ENCODE measurements around the gene HS2ST1.
A peak's percentile ranks its signal among the peaks of the same experiment; 100 is the strongest.

The HS2ST1 gene

DNA sequence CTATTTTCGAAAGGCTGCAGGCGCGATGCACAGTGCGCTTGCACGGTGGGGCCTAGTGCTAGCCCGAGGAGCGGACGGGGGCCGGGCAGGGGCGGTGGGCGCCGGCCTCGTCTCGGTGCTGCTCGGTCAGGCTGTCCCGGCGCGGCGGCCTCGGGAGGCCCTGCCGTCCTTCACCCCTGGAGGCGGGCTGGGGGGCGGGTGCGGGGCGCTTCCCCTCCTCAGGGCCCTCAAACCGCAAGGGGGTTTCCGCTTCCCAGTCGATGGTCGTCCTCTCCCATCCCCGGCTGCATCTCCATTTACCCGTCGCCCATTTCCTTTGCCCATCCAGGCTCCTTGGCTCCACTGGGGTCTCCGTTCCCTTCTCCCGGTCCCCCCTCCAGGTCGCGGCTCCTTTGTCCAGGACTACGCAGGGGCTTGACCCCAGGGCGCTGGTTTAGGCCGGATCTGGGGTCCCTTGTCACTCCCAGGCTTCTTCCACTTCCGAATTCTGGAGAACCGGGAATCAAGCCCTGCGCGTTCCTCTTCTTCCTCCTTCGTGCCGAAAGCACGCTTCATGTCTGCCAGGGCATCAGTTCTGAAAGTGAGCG, 217.9 kb downstream of the HS2ST1 start:
- no peak for DNase-seq (ENCODE audit: extremely low read depth in 1 of 2, low read depth in 1 of 2)

DNA sequence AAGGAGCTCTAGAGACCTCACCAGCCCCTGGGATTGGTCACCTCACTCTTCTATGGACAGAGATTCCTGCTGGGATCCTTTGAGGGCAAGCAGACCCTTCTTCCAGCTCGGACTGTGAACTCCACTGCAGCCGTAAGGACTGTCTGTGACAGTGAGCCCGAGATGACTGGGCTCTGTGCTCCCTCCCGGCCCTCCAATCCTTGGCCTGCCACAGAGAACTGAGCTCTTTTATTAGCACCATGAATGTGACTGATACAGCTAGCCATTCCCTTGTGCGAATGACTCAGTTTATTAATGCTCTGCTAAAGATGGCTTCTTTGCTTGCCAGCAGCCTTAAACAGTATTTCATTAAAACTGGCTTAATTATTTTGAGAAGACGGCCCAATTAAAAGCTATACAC, 219.6 kb downstream of the HS2ST1 start:
- DNase-seq (ENCODE audit: extremely low read depth in 1 of 2, low read depth in 1 of 2), result no peak

DNA sequence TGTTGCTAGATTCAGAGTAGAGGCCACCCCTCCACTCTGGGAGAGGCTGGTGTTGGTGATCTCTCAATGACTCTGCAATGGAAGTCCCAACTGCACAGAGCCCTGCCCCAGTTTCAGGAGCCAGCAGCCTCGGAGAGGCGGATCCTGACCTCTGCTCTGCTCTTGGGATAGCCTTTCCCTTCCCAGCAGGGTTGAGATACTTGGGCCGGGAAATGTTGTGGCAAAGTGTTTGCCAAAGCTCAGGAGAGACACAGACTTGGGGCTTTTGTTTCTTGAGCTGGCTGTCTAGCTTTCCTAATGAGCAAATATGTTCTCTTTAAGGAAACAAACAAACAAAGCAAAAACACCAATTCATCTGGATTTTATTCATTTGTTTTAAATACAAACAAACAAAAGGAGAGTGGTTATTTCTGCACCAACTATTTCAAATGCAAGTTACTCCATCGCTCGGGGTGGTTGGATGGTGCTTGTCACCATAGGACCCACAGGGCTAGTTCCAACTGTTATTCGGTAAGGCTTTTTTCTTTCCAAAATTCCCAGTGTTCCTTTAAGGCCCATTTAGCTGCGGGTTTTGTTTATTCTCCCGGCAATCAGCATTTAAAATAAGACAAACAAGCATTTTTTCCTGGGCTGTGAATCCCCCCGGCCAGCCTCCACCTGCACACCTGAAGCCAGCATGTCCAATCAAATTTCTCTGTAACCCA, 220.3 kb downstream of the HS2ST1 start:
- no peak for DNase-seq (ENCODE audit: extremely low read depth in 1 of 2, low read depth in 1 of 2)

DNA sequence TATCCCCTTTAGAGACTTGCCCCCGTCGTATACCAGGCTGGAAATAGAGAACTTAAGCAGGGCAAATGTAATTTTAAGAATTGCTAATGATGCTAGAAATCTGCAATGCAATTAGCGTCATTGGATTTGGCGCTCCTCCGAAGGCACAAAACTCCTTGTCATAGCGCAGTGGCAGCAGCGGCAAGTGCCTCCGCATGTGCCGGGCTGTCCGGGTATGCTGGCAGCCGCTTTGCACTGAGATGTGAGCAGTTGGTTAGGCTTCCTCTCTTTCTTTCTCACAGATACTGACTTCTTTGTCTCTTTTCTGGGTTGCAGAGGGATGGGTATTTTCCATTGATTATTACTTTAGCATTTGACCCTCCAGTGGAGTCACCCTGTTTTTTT, 220.9 kb downstream of the HS2ST1 start:
- no peak for DNase-seq (ENCODE audit: extremely low read depth in 1 of 2, low read depth in 1 of 2)

DNA sequence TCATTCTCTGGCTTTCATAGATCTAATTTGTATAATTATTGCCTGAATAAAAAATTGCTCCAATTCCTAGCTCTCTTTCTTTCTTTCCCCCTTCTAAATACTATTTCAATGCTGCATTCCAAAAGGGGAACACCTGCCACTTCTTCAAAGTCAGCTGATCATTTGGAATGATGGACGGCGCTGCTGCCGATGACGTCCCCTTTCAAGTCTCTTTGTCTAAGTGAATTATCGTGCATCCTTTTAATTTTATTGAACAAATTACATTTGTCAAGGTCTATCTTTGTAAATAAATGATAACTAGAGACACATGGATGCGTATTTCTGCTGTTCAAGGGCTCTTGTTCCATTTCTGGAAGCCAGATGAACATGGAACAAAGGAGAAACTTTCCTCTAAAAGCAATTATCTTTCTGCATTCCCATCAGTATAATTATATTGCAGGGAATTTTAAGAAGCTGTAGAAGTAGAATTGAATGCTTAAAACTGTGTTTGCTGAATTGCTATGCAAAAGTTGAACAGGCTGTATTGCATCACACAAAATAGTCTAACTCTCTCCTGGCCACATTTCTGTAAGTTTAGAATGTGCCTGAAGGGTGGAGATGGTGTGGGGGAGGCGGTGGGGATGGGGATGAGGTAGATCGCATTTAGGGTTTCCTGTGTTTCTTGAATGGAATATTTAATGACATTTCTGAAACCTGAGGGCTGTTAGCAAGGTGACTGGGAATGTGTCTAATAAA, 222.3 kb downstream of the HS2ST1 start:
- no peak for DNase-seq (ENCODE audit: extremely low read depth in 1 of 2, low read depth in 1 of 2)

DNA sequence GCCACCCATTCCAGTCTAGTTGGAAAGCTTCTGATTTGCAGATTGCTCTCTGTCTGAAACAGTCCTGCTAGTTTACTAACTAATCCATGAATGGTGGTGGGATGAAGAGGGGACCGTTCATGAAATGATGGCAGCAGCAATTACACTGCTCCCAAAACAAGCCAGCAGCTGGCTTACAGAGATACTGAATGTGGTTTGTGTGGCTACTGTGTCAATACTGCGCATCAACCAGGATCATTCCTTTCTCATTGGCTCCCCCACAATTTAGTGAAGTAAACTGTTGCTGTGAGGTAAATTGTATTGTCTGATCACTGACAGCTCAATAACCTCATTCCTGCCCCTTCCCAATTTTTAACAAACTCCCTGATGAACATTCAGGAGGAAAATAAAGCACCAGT, 222.9 kb downstream of the HS2ST1 start:
- no peak for DNase-seq (ENCODE audit: extremely low read depth in 1 of 2, low read depth in 1 of 2)

DNA sequence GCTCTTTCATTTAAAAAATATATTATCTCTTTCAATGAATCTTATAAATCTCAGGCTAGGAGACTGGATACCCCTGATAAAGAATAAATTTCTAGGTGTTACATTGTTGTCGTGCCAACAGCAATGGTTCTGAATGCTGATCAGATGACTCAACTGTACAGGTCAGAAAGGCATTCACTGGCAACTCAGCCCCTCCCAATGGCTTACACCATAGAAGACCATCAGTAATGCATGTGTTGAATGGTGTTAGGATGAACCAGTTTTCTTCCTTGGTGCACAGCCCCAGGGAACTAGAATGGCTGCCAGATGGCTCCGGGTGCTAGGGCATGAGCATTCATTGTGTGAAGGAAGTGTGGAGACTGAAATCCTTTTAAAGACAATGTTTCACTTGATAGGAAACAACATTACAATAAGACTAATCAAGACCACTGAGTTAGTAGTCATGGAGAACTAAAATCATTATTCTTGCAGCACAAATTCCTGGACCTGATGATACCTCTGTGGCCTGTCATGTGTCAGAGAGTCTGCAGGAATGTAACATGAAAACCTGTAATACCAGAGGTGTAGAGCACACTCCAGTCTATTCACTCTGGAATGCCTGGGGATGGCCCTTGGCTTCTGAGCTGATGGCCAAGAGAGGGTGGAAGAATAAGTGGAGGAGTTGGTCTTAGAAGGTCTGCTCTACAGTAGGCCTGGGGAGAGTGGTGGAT, 226.6 kb downstream of the HS2ST1 start:
- no peak for DNase-seq (ENCODE audit: extremely low read depth in 1 of 2, low read depth in 1 of 2)

DNA sequence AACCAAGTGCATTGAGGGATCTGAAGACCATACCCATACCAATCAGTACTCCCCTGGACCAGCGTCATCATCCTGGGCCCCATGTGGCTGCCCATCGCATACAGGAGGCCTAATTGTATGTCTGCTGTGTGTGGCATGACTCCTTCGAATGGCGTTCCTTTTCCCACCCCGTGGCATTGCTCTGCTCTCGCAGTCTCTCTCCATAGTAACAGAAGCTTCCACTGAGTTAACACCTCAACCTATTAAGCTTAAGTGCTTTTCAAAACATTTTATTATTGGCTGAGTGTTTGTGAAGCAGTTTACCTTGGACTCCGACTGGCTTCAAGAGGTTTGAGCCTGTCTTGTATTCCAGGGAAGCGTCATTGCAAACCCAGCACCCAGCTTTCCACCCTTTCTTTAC, 227.1 kb downstream of the HS2ST1 start:
- DNase-seq (ENCODE audit: extremely low read depth in 1 of 2, low read depth in 1 of 2), result no peak

DNA sequence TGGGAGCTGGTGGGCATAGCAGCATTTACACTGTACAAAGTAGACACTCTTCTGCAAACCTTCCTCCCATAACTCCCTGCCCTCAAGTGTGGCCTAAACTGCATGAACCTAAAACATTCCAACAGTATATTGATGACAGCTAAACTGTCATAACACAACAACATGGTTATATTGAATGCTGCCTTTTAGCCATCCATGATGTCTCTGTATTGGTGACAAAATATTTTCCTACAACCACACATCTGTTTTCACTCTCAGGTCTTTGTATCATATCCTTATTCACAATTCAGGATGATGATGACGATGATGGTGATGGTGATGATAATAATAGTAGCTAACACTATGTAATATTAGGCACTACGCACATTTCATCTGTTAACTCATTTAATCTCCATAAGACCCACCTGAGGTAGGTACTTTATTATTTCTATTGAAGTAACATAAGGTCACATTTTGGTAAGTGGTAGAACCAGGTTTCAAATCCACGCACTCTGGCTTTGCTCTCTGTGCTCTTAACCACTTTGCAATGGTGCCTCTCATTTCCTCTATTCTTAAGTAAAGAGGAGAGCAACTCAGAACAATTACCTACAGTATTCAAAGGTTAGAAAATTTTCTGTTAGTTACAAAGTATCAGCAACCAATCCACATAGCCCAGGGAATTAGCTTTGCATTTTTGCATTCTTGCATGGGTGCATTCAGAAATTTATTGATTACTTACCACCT, 229.1 kb downstream of the HS2ST1 start:
- no peak for DNase-seq (ENCODE audit: extremely low read depth in 1 of 2, low read depth in 1 of 2)

DNA sequence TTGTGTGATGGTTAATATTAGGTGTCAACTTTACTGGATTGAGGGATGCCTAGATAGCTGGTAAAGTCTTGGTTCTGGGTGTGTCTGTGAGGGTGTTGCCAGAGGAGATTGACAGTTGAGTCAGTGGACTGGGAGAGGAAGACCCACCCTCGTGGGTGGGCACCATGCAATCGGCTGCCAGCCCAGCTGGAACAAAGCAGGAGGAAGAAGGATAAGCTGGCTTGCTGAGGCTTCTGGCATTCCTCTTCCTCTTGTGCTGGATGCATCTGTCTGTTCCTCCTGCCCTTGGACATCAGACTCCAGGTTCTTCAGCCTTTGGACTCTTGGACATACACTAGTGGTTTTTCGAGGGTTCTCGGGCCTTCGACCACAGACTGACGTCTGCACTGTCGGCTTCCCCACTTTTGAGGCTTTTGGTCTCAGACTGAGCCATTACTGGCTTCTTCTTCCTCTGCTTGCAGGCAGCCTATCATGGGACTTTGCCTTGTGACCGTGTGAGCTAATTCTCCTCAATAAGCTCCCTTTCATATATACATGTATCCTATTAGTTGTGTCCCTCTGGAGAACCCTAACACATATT, 230.0 kb downstream of the HS2ST1 start:
- DNase-seq (ENCODE audit: extremely low read depth in 1 of 2, low read depth in 1 of 2), result no peak

DNA sequence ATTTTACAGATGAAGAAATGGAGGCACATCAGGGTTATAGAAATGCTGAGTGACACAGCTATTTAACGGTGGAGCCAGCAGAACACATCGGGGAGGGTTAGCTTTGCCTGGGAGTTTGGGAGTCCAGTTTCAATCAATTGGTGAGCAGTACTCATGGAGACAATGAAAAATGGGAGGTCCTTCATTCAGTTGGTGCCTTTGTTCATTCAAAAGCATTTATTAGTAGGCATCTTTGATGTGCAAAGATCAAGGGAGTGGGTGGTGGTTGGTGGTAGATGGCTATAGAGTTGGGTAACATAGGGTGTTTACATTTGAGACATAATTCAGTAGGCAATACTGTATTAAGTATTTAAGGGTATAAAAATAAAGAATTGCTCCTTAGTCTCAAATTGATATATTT, 230.5 kb downstream of the HS2ST1 start:
- DNase-seq (ENCODE audit: extremely low read depth in 1 of 2, low read depth in 1 of 2), result no peak

DNA sequence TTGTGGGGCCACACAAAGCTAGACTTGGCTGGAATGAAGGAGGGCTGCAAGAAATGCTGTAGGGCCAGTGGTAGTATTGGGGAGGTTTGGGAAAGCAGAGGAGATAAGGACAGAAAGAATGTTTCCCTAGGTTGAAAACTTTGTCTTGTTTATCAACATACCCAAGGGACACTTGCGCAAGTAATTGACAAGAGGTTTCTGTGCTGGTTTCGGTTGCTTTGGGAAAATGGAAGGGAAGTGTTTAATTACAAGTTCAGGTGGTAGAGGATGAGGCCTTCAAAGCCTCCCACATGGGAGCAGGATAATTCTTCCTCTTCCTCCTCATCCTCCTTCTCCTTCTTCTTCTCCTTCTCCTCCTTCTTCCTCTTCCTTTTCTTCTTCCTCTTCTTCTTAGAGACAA, 232.1 kb downstream of the HS2ST1 start:
- no peak for DNase-seq (ENCODE audit: extremely low read depth in 1 of 2, low read depth in 1 of 2)

DNA sequence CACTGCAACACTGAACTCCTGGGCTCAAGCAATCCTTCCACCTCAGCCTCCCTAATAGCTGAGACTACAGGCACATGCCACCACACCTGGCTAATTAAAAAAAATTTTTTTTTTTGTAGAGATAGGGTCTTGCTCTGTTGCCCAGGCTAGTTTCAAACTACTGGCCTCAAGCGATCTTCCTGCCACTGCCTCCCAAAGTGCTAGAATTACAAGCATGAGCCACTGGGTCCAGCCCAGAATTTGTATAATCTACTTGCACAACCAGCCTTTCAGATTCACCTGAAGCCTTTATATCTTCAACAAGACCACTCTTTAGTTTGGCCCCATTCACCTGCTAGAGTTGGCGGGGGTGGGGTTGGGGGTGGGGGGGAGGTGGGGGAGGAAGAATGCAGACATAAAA, 232.6 kb downstream of the HS2ST1 start:
- no peak for DNase-seq (ENCODE audit: extremely low read depth in 1 of 2, low read depth in 1 of 2)

DNA sequence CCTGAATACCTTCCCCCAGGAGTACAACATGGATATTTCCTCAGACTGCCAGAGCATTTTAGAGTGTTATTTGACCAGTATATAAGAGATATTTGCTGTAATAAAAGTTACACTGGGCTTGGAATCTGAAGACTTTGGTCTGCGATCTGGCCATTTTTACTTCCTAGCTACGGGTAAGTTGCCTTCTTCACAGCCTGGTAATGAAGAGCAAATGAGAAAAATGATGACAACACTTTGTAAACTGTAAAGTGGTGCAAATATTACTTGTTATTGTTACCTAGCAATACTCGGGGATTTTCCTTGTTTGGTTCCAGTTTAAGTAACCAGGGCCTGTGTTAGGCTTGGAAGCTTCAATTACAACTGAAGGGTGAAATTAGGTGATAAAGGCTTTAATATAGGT, 233.4 kb downstream of the HS2ST1 start:
- DNase-seq (ENCODE audit: extremely low read depth in 1 of 2, low read depth in 1 of 2), result no peak

DNA sequence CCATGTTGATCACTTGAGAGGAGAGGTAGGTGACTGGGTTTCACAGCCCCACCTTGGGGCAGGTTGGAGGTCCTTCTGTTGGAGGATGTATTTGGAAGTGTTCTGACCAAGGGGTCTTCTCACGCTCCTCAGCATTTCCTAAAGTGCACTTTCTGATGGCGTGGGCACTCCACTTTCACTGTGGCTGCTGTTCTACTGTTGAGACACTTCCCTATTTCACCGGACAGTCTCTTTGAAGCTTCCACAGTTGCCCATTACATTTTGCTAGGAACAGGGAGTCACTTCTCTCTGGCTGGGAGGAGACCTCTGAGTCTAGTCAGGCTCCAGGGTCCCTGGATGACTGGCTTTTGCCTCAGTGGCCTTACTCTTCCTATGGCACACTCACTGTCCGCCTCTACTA, 234.2 kb downstream of the HS2ST1 start:
- no peak for DNase-seq (ENCODE audit: extremely low read depth in 1 of 2, low read depth in 1 of 2)

DNA sequence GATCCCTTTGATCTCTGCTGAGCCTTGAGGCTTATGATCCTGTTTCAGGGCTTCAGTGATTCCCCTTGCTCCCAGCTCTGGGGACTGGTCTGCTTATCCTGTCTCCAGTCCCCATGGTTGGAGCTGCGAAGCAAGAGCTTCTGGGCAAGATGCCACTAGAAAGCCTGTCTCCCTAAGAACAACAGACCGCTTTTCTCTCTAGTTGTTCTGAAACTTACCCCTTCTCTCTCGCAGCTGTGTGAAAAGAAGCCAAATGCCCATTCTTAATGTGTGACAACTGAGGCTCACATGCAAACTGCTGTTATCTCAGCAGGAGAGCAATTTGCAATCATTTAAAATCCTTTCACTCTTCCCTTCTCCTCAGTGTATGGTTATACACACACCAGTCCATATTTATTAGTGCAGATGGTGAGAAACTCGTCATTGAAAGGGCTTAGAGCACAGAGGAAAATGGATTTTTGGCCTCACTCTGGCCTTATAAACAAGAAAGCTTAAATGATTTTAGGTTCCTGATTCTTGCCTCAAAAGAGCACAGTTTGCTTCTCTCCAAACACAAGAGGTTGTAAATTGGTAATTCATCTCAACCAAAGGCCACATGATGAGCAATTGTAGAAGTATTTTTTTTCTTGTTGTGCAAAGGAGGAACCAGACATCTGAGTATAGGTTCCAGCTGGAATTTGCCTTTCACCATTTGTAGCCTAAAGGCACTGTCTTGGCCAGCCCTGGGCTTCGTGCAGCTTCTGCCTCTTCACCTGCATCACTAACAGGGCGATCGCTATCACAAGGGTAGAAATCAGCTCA, 235.0 kb downstream of the HS2ST1 start:
- no peak for DNase-seq (ENCODE audit: extremely low read depth in 1 of 2, low read depth in 1 of 2)

DNA sequence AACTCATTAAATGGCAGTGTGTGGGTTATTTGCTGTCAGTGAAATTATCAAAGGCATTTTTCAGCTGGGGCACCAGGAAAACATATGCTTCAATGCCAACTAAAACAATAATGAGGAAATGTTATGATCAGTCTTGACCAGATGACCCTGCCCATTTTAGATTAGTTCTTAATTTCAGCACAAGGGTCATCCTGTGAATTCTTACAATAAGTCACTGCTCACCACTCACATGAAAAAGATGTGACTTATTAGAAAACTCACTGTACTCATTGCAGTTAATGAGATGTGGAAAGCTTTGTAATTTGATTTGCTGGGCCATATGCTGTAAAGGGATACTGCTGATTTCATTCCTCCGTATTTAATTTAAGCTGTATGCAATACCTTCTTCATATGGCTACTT, 235.7 kb downstream of the HS2ST1 start:
- no peak for DNase-seq (ENCODE audit: extremely low read depth in 1 of 2, low read depth in 1 of 2)

DNA sequence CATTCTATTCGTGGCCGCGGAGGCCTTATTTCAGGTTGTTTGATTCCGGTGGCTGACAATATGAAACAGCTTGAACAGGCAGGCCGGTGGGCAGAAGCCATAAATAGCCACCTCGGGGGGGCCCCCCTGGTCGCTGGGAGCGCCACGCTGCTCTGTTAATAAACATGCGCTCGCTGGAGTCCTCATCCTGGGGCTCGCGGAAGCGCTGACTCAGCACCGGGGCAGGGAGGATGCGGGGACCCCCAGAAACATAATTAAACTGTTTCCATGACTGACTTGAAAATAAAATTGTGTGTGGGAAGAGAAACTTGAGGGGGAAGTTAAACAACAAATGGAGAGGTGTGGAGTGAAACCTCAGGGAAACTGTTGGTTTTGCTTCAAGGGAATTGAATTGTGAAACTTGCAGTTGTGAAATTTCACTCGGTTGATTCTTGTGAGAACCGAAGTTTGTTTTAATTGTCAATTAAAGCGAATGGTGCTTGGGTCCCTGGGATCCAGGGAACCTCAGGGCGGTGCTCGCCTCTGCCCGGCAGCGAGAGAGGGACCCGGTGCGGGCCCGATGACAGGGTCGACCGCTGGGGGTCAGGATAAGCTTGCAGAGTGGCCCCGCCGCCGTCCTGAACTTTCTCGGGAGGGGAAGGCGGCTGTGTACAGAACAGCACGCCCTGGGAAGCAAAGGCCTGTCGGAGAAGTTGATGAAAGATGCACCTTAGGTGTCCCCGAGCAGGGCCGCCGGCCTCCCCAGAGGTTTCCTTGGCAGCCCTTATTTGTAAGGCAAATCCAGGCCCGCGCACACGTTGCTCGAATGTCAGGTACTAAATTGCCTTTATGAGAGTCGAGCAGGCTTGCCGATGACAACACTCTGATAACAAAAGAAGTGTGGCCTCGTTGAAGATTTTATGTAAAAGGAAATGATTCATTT, 237.3 kb downstream of the HS2ST1 start:
- peak in 1 of 2 donors; percentile 17 for DNase-seq (ENCODE audit: extremely low read depth in 1 of 2, low read depth in 1 of 2)

DNA sequence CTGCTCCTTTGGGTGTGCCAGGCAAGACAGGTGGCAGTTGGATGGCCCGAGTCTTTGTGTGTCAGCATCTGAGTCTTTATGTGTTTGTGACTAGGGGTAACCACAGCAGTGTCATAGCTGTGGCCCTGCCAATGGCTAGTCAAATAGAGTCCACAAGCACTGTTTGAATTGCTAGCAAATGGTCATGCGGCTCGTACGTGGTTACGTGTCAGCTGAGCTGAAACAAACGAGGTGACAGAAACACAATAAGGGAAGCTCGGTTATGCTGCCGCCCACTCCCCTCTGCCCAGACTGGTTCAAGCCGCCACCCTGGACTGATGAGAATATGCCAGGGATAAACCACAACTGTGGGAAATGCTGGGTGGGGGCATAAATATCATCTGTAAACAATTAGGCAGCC, 239.9 kb downstream of the HS2ST1 start:
- no peak for DNase-seq (ENCODE audit: extremely low read depth in 1 of 2, low read depth in 1 of 2)
